NCI-H1105 (cell line): ENCODE results near the gene MRGPRF.

Experiments
- DNase-seq: peaks from one replicate; lab custom pipeline; 2025; lab: John Stamatoyannopoulos, UW

The MRGPRF gene

GRCh38 chr11:69050592-69051380 is 37.7 kb upstream of the MRGPRF start:
- DNase-seq = no peak

- no peak for DNase-seq
Observed at GRCh38 chr11:69049490-69049867, 36.4 kb upstream of the MRGPRF start.

- DNase-seq = peak; percentile 92
Observed at GRCh38 chr11:69048694-69049489, 35.8 kb upstream of the MRGPRF start, which contains the start of gene TPCN2. TSS of gene TPCN2 (plus strand) at chr11:69048932. CDS start at chr11:69048998, 66 bp downstream.

- no peak for DNase-seq
Observed at GRCh38 chr11:69048031-69048693, 35.1 kb upstream of the MRGPRF start.

GRCh38 chr11:69044111-69045013 is 31.3 kb upstream of the MRGPRF start:
- no peak for DNase-seq

- DNase-seq = no peak
Observed at GRCh38 chr11:69041516-69041915, 28.5 kb upstream of the MRGPRF start.

- DNase-seq = no peak
Observed at GRCh38 chr11:69040581-69041260, 27.7 kb upstream of the MRGPRF start.

GRCh38 chr11:69040051-69040450 is 27.0 kb upstream of the MRGPRF start:
- DNase-seq = no peak

GRCh38 chr11:69039501-69039900 is 26.5 kb upstream of the MRGPRF start:
- no peak for DNase-seq

GRCh38 chr11:69037544-69037943 is 24.5 kb upstream of the MRGPRF start:
- DNase-seq = no peak

- no peak for DNase-seq
Observed at GRCh38 chr11:69037074-69037473, 24.0 kb upstream of the MRGPRF start.

- DNase-seq = no peak
Observed at GRCh38 chr11:69035946-69036340, 22.9 kb upstream of the MRGPRF start.

GRCh38 chr11:69035150-69035945 is 22.3 kb upstream of the MRGPRF start:
- no peak for DNase-seq

GRCh38 chr11:69034123-69034867 is 21.2 kb upstream of the MRGPRF start:
- no peak for DNase-seq

GRCh38 chr11:69033431-69033830 is 20.4 kb upstream of the MRGPRF start:
- DNase-seq = no peak

- DNase-seq = no peak
Observed at GRCh38 chr11:69032833-69033232, 19.8 kb upstream of the MRGPRF start.

GRCh38 chr11:69030301-69030700 is 17.3 kb upstream of the MRGPRF start:
- DNase-seq = no peak

- no peak for DNase-seq
Observed at GRCh38 chr11:69027704-69028372, 14.8 kb upstream of the MRGPRF start.

GRCh38 chr11:69024509-69024908 is 11.5 kb upstream of the MRGPRF start:
- no peak for DNase-seq
